K562 (cell line): ENCODE measurements around the gene CPNE6. TPM values are rescaled to one million over a fixed set of nuclear protein-coding genes. Genes with fewer than 3 reads are reported as not detected.

Source experiments
- ATAC-seq: fragments of 200-7000 bp; cut with Tn5 transposase; 3 replicates; pipeline ENCODE4 v1.9.1; 2020; ENCODE audit warnings: moderate library complexity
- BruUV-seq: library from RNA; stranded (reverse); fragments of 400-500 nt; replicated peaks from 2 replicates; lab custom pipeline; 2021; lab: Mats Ljungman, UMichigan
- CTCF ChIA-PET: fragments of 300-600 bp; formaldehyde crosslinking; extraction: SDS; loops from one replicate; lab custom pipeline; 2021; ENCODE audit warnings: low intra/inter-chr PET ratio; lab: Yijun Ruan, JAX
- POLR2A ChIA-PET: fragments of 300-600, 350-650 bp; sonication (Branson Sonifier 250); formaldehyde crosslinking; extraction: SDS; loops from one replicate; lab custom pipeline; 2021; ENCODE audit warnings: antibody characterized with exemption, inconsistent platforms; lab: Yijun Ruan, JAX
- DNase-seq, 4 experiments: peaks; one replicate each; pipeline versions ENCODE4 v3.0.0 to v3.0.0-alpha.2; 2011 to 2018; ENCODE audit warnings: low spot score in 3 of 4, mixed read lengths in 3 of 4; ENCODE audit errors: extremely low read depth in 1 of 4
- FAIRE-seq: peaks from 2 replicates; lab custom pipeline; 2011; peaks lifted over from hg19 to GRCh38; lab: Jason Lieb, UNC
- H2AFZ ChIP-seq: 2 replicates; pipeline ENCODE4 v1.6.0; 2011; ENCODE audit warnings: low read depth, low read length, control low read depth, inconsistent platforms
- H3K27ac ChIP-seq: fragments of 200-600 bp; 3 replicates; pipeline ENCODE4 v1.8.0; 2011; ENCODE audit warnings: low read depth, mild to moderate bottlenecking, control low read depth, inconsistent platforms, low read length, moderate library complexity, mixed read lengths; ENCODE audit errors: extremely low read depth
- H3K27me3 ChIP-seq, 2 experiments: fragments of 300-600 bp in 1 of 2; 2 replicates in 1 of 2; 3 replicates in 1 of 2; pipeline versions ENCODE4 v1.6.0 to v1.8.0; 2011; ENCODE audit warnings: inconsistent platforms in 2 of 2, low read length in 2 of 2, mild to moderate bottlenecking in 1 of 2, mixed read lengths in 1 of 2, moderate library complexity in 1 of 2; ENCODE audit not compliant: control insufficient read depth in 2 of 2, insufficient read depth in 2 of 2
- H3K36me3 ChIP-seq: fragments of 300-600 bp; 3 replicates; pipeline ENCODE4 v1.8.0; 2011; ENCODE audit warnings: mild to moderate bottlenecking, low read length, inconsistent platforms; ENCODE audit not compliant: control insufficient read depth, insufficient read depth
- H3K4me1 ChIP-seq, 2 experiments: fragments of 200-600 bp in 1 of 2; replicated peaks in 1 of 2; 2 replicates in 1 of 2; 3 replicates in 1 of 2; pipeline versions ENCODE4 v1.5.1 to v1.8.0; 2011; ENCODE audit warnings: inconsistent platforms in 2 of 2, low read length in 2 of 2, mild to moderate bottlenecking in 1 of 2, mixed read lengths in 1 of 2, moderate library complexity in 1 of 2; ENCODE audit not compliant: control insufficient read depth in 2 of 2, insufficient read depth in 2 of 2
- H3K4me2 ChIP-seq: 2 replicates; pipeline ENCODE4 v1.6.1; 2011; ENCODE audit warnings: low read length, control low read depth, inconsistent platforms, mixed read lengths; ENCODE audit not compliant: insufficient read depth
- H3K4me3 ChIP-seq: fragments of 200-600 bp; sonication (generic), shearing (Covaris generic); 2 replicates; pipeline ENCODE4 v1.5.1; 2016; ENCODE audit warnings: control low read depth, inconsistent platforms
- H3K79me2 ChIP-seq: fragments of 200-600 bp; 3 replicates; pipeline ENCODE4 v1.8.0; 2011; ENCODE audit warnings: low read length, inconsistent platforms; ENCODE audit not compliant: control insufficient read depth, insufficient read depth
- H3K9ac ChIP-seq, 2 experiments: 2 replicates each; pipeline versions ENCODE4 v1.6.0 to v1.6.1; 2011; ENCODE audit warnings: low read depth in 2 of 2, low read length in 2 of 2, control low read depth in 1 of 2, inconsistent platforms in 1 of 2, mild to moderate bottlenecking in 1 of 2, mixed read lengths in 1 of 2; ENCODE audit not compliant: insufficient read depth in 1 of 2
- H3K9me1 ChIP-seq: one replicate; pipeline ENCODE4 v1.6.0; 2011; ENCODE audit warnings: inconsistent platforms, mild to moderate bottlenecking, low read length, moderate library complexity; ENCODE audit not compliant: control insufficient read depth, insufficient read depth
- H3K9me3 ChIP-seq: replicated peaks from 2 replicates; pipeline ENCODE4 v1.5.1; 2011; ENCODE audit warnings: low read depth, low read length, inconsistent platforms; ENCODE audit not compliant: control insufficient read depth, insufficient read depth
- H4K20me1 ChIP-seq: replicated peaks from 2 replicates; pipeline ENCODE4 v1.6.1; 2011; ENCODE audit warnings: low read length, inconsistent platforms, mixed read lengths; ENCODE audit not compliant: control insufficient read depth, insufficient read depth
- CBFA2T2 ChIP-seq: fragments of 450-650 bp; conservative IDR thresholded peaks from 2 replicates; pipeline ENCODE4 v1.6.1; 2017; ENCODE audit warnings: mild to moderate bottlenecking
- E2F3 ChIP-seq: fragments of 250-450 bp; sonication (Bioruptor Pico); IDR thresholded peaks from 2 replicates; pipeline ENCODE4 v1.4.0; 2020; ENCODE audit warnings: mild to moderate bottlenecking
- MAFF ChIP-seq: IDR thresholded peaks from 2 replicates; pipeline ENCODE4 v1.6.1; 2012; ENCODE audit warnings: low read length, improper control_type of control experiment
- MXI1 ChIP-seq: IDR thresholded peaks from 2 replicates; pipeline ENCODE4 v1.6.1; 2011; ENCODE audit warnings: low read depth, mild to moderate bottlenecking, improper control_type of control experiment, low read length
- MYBL2 ChIP-seq, 2 experiments: fragments of 450-650 bp in 1 of 2; sonication (generic) in 1 of 2; formaldehyde crosslinking in 1 of 2; IDR thresholded peaks; 2 replicates each; pipeline versions ENCODE4 v1.6.1 to v1.8.1; 2017 to 2022; ENCODE audit warnings: borderline replicate concordance in 1 of 2, inconsistent platforms in 1 of 2, low read depth in 1 of 2, mild to moderate bottlenecking in 1 of 2, missing genetic modification reagents in 1 of 2, moderate library complexity in 1 of 2
- NCOA6 ChIP-seq: fragments of 450-650 bp; IDR thresholded peaks from 2 replicates; pipeline ENCODE4 v1.6.1; 2017; ENCODE audit warnings: mild to moderate bottlenecking
- NFE2L1 ChIP-seq: fragments of 450-650 bp; IDR thresholded peaks from 2 replicates; pipeline ENCODE4 v1.6.1; 2016; ENCODE audit warnings: missing genetic modification characterization, low read depth, mild to moderate bottlenecking, missing compliant biosample characterization, moderate library complexity, borderline replicate concordance
- PHB ChIP-seq: fragments of 250-450 bp; sonication (Bioruptor Pico); IDR thresholded peaks from 2 replicates; pipeline ENCODE4 v1.5.0; 2021
- PHB2 ChIP-seq: fragments of 450-650 bp; IDR thresholded peaks from 2 replicates; pipeline ENCODE4 v1.6.1; 2017; ENCODE audit warnings: low read depth
- POLR2AphosphoS5 ChIP-seq: IDR thresholded peaks from 2 replicates; pipeline ENCODE4 v1.6.1; 2011; ENCODE audit warnings: mild to moderate bottlenecking, low read depth, low read length, moderate library complexity; ENCODE audit not compliant: control insufficient read depth, insufficient read depth
- POLR2H ChIP-seq: IDR thresholded peaks from 2 replicates; pipeline ENCODE4 v1.6.1; 2016; ENCODE audit warnings: missing genetic modification characterization, low read depth, mild to moderate bottlenecking, control low read depth, missing compliant biosample characterization, moderate library complexity
- RAD21 ChIP-seq, 2 experiments: fragments of 250-450 bp in 1 of 2; fragments of 450-650 bp in 1 of 2; sonication (Bioruptor Pico) in 1 of 2; formaldehyde crosslinking in 1 of 2; IDR thresholded peaks in 1 of 2; conservative IDR thresholded peaks in 1 of 2; 2 replicates each; pipeline versions ENCODE4 v1.4.0 to v1.8.0; 2020 to 2022; ENCODE audit warnings: mild to moderate bottlenecking in 2 of 2, moderate library complexity in 1 of 2
- RFX1 ChIP-seq: fragments of 450-650 bp; IDR thresholded peaks from 2 replicates; pipeline ENCODE4 v1.6.1; 2016; ENCODE audit warnings: mild to moderate bottlenecking, moderate library complexity
- SIRT6 ChIP-seq: IDR thresholded peaks from one replicate; pipeline ENCODE4 v1.6.1; 2012; ENCODE audit warnings: low read depth, mild to moderate bottlenecking, control low read depth, inconsistent platforms, low read length, moderate library complexity
- SMAD2 ChIP-seq: fragments of 150-350 bp; IDR thresholded peaks from 2 replicates; pipeline ENCODE4 v1.6.1; 2014; ENCODE audit warnings: low read depth, mild to moderate bottlenecking, low read length
- XRCC3 ChIP-seq: fragments of 450-650 bp; IDR thresholded peaks from 2 replicates; pipeline ENCODE4 v1.6.1; 2017; ENCODE audit warnings: mild to moderate bottlenecking, moderate library complexity
- ZEB2 ChIP-seq: fragments of 450-650 bp; IDR thresholded peaks from 2 replicates; pipeline ENCODE4 v1.6.1; 2016
- ZNF175 ChIP-seq: fragments of 200-800 bp; sonication (Bioruptor generic); IDR thresholded peaks from 2 replicates; pipeline ENCODE4 v1.6.1; 2016; ENCODE audit warnings: low read depth, mild to moderate bottlenecking, missing genetic modification characterization, missing compliant biosample characterization
- ZNF184 ChIP-seq: sonication (generic); formaldehyde crosslinking; IDR thresholded peaks from 2 replicates; pipeline ENCODE4 v1.5.0; 2020; ENCODE audit warnings: missing genetic modification reagents
- WGBS: fragments of 100-300 bp; shearing (Covaris generic); methylation state at CpG from one replicate; pipeline ENCODE4 v1.1.6; 2016; ENCODE audit warnings: low coverage, mixed read lengths; ENCODE audit not compliant: insufficient coverage; ENCODE audit errors: missing lambda C conversion rate; 5-methylcytosine and 5-hydroxymethylcytosine counted together
- in situ Hi-C: fragments of 300-500 bp; cut with MboI; formaldehyde crosslinking; loops from 4 replicates; pipeline ENCODE4 v1.15.0; 2018; ENCODE audit warnings: inconsistent platforms, mixed read lengths
- intact Hi-C: fragments of 100-400 bp; cut with micrococcal nuclease; formaldehyde crosslinking; loops from 2 replicates; pipeline ENCODE4 v1.14.2; 2022
- polyA plus RNA-seq, 8 experiments: library from polyadenylated mRNA; depleted of rRNA in 4 of 8; stranded (reverse) in 5 of 8; unstranded in 3 of 8; fragments of >200 nt; fragmentation: Nextera tagmentation in 2 of 8; fragmentation: Illumina TruSeq in 1 of 8; extraction: Ambion mirVana in 2 of 8; extraction: Trizol in 1 of 8; gene quantifications; 2 replicates each; pipeline versions ENCODE4 v1.2.1 to v1.2.3, GENCODE V29; 2011 to 2014; ENCODE audit warnings: inconsistent platforms in 1 of 8, missing spikeins in 1 of 8
- total RNA-seq, 7 experiments: library from RNA; depleted of rRNA in 6 of 7; stranded (reverse); fragments of >200 nt in 6 of 7; fragmentation: Illumina TruSeq in 2 of 7; extraction: Trizol in 2 of 7; gene quantifications; 2 replicates each; pipeline versions ENCODE4 v1.2.1 to v1.2.3, GENCODE V29; 2011 to 2021; ENCODE audit warnings: low replicate concordance in 1 of 7
- TF ChIP-seq, protein P1 (sequence below): fragments of 450-650 bp; IDR thresholded peaks from 2 replicates; pipeline ENCODE4 v1.6.1; 2018; ENCODE audit not compliant: partially characterized antibody

The CPNE6 gene
- total and polyA plus RNA-seq, 9 of the 15 experiments (the other 6 are each of a cell fraction or from before 2014, with no cell fraction given) = not detected

- no peaks in the 10 kb centered on the region for H3K9me3 ChIP-seq
- CTCF ChIA-PET = no interaction called here
Measured at GRCh38 chr14:24054324-24054641, 17.1 kb upstream of the CPNE6 start.

More at GRCh38 chr14:24054324-24054641, 17.1 kb upstream of the CPNE6 start:
- Histone ChIP-seq H3K79me2 (no peaks in the 10 kb centered on the region), H3K4me3 (no peak overlapping the region), H4K20me1 (peaks cover 4% of the 10 kb centered on the region), H3K4me1 (peaks cover 9 to 27% of the 10 kb centered on the region in 2 experiments; a peak in 3 of 5 replicates), H3K4me2 (no peak overlapping the region), H3K36me3 (no peaks in the 10 kb centered on the region), H2AFZ (no peak overlapping the region)
- FAIRE-seq = no peak
- no peak for DNase-seq
- POLR2A ChIA-PET = interaction anchor here (0.6 to 0.8 kb wide), 6 partner anchors 20 to 225 kb away, joined by 3 to 4 read pairs (median 3); no protein-coding TSS in a partner anchor
- no peak for TF ChIP-seq ZEB2
- TF ChIP-seq RAD21 (CRISPR knock-in tag; conservative IDR thresholded peaks at IDR 0.05 in 1 of 2, IDR thresholded peaks at IDR 0.05 in 1 of 2) = no peak
- TF ChIP-seq SIRT6 = no peak
- TF ChIP-seq NFE2L1 (tag) = no peak
- TF ChIP-seq, protein P1, sequence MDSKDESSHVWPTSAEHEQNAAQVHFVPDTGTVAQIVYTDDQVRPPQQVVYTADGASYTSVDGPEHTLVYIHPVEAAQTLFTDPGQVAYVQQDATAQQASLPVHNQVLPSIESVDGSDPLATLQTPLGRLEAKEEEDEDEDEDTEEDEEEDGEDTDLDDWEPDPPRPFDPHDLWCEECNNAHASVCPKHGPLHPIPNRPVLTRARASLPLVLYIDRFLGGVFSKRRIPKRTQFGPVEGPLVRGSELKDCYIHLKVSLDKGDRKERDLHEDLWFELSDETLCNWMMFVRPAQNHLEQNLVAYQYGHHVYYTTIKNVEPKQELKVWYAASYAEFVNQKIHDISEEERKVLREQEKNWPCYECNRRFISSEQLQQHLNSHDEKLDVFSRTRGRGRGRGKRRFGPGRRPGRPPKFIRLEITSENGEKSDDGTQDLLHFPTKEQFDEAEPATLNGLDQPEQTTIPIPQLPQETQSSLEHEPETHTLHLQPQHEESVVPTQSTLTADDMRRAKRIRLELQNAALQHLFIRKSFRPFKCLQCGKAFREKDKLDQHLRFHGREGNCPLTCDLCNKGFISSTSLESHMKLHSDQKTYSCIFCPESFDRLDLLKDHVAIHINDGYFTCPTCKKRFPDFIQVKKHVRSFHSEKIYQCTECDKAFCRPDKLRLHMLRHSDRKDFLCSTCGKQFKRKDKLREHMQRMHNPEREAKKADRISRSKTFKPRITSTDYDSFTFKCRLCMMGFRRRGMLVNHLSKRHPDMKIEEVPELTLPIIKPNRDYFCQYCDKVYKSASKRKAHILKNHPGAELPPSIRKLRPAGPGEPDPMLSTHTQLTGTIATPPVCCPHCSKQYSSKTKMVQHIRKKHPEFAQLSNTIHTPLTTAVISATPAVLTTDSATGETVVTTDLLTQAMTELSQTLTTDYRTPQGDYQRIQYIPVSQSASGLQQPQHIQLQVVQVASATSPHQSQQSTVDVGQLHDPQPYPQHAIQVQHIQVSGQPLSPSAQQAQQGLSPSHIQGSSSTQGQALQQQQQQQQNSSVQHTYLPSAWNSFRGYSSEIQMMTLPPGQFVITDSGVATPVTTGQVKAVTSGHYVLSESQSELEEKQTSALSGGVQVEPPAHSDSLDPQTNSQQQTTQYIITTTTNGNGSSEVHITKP = no peak
- TF ChIP-seq XRCC3 = no peak
- TF ChIP-seq ZNF175 (CRISPR knock-in tag) = no peak
- TF ChIP-seq CBFA2T2 = no peak
- TF ChIP-seq POLR2H (tag) = no peak
- no peak for TF ChIP-seq MYBL2 (IDR thresholded peaks at IDR 0.05; ENCODE audit: low read depth)
- no peak for TF ChIP-seq MYBL2 (CRISPR knock-in tag; IDR thresholded peaks at IDR 0.05; ENCODE audit: borderline replicate concordance)
- no peak for TF ChIP-seq NCOA6
- TF ChIP-seq MAFF = no peak
- TF ChIP-seq MXI1 = no peak
- no peak for TF ChIP-seq RFX1
- no peak for TF ChIP-seq PHB
- TF ChIP-seq PHB2 = no peak
- no peak for TF ChIP-seq POLR2AphosphoS5
- TF ChIP-seq ZNF184 = no peak
- TF ChIP-seq E2F3 (CRISPR knock-in tag) = no peak
- TF ChIP-seq SMAD2 = no peak
- TF ChIP-seq, all 486 proteins: peak for 0
- Histone ChIP-seq H3K9ac (no peak overlapping the region), H3K9me1 (no peaks in the 10 kb centered on the region), H3K27me3 (peaks cover 0 to 25% of the 10 kb centered on the region in 2 experiments; a peak in 2 of 5 replicates), H3K27ac (no peak overlapping the region)
- intact Hi-C loops = no loop called here
- no peak for ATAC-seq
- no TSS peak for BruUV-seq
- 5% methylated on average over 6 of the region's 6 CpGs for WGBS
- in situ Hi-C loops = loop anchor here (10.0 kb wide), 1 partner anchor 381 kb away; no protein-coding TSS in a partner anchor
